Activated effector memory CD4-positive, alpha-beta T cell treated with Interleukin-2 at 50 U/mL for 16 hours (primary cell): ENCODE measurements around the gene OLA1.

Experiments used
- DNase-seq: peaks from one replicate; pipeline ENCODE4 v3.0.0-alpha.2; 2020

OLA1 gene

GRCh38 chr2:174026122-174026845 is 222.0 kb downstream of the OLA1 start:
- DNase-seq: no peak

GRCh38 chr2:174025271-174026121 is 222.8 kb downstream of the OLA1 start:
- no peak for DNase-seq

GRCh38 chr2:174024524-174025270 is 223.6 kb downstream of the OLA1 start:
- no peak for DNase-seq

- DNase-seq: no peak
These were observed 224.5 kb downstream of the OLA1 start for GRCh38 chr2:174023591-174024523.
